HG02884 (cell line): ENCODE results near the gene SLX9.
"Not testable (repeated sequence)": the region's sequence is repeated elsewhere in the genome, so short reads cannot be mapped to it uniquely, and the experiment has no call there.

ENCODE experiments used
- ATAC-seq: cut with Tn5 transposase; IDR thresholded peaks from one replicate; pipeline ENCODE4 v1.9.1; 2021; ENCODE audit warnings: mild to moderate bottlenecking, moderate library complexity; ENCODE audit not compliant: unreplicated experiment

The SLX9 gene

GRCh38 chr21:44928500-44929241 lies 11.2 kb upstream of the SLX9 start:
- not testable (repeated sequence) for ATAC-seq

GRCh38 chr21:44929242-44929798 lies 10.5 kb upstream of the SLX9 start:
- no peak for ATAC-seq

DNA sequence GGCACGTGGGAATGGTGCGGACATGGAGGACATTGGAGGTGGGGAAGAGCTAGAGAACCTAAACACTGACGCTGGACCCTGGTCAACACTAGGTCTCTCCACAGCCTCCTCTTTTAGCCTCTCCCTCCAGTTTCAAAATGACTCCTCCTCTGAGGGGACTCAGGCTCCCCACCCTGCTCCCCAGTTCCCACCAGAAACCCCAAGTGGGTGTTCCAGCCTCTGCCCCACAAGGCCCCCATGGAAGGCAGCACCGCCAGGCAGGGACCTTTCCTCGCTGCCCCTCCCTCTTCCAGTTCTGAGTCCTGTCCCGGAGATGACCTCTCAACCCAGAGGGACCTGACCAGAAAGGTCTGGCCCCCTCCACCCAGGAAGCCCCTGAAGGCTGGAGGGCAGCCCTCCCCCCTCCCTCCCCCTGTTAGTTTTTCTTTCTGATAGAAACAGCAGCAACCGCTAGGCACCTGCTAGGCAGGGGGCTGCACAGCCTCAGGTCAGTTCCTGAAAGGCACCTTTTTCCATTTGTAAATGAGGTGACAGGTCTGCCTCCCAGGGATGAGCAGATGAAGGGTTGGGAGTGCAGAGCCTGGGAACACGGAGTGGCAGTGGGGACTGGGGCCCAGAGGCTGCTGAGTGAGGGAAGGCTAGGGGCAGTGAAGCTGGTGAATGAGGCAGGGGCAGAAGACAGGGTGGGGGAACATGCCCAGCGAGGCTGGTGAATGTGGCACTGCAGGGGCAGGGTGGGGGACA lies 9.9 kb upstream of the SLX9 start:
- ATAC-seq: no peak

DNA sequence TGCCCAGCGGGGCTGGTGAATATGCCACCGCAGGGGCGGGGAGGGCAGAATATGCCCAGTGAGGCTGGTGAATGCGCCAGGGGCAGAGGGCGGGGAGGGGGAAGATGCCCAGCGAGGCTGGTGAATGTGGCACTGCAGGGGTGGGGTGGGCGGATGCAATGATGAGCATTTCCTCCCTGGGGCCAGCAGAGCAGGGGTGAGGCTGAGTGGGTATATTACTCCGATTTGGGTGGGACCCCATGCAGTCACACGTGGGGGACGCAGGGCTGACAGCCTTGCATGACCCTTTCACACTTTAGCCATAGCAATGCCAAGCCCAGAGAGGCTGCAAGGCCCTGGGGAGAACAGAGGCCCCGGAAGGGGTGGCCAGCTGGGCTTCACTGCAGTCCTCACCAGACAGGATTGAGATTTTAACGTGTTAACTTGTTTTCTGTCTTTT lies 9.3 kb upstream of the SLX9 start:
- no peak for ATAC-seq

GRCh38 chr21:44931137-44931500 lies 8.7 kb upstream of the SLX9 start:
- ATAC-seq: no peak

DNA sequence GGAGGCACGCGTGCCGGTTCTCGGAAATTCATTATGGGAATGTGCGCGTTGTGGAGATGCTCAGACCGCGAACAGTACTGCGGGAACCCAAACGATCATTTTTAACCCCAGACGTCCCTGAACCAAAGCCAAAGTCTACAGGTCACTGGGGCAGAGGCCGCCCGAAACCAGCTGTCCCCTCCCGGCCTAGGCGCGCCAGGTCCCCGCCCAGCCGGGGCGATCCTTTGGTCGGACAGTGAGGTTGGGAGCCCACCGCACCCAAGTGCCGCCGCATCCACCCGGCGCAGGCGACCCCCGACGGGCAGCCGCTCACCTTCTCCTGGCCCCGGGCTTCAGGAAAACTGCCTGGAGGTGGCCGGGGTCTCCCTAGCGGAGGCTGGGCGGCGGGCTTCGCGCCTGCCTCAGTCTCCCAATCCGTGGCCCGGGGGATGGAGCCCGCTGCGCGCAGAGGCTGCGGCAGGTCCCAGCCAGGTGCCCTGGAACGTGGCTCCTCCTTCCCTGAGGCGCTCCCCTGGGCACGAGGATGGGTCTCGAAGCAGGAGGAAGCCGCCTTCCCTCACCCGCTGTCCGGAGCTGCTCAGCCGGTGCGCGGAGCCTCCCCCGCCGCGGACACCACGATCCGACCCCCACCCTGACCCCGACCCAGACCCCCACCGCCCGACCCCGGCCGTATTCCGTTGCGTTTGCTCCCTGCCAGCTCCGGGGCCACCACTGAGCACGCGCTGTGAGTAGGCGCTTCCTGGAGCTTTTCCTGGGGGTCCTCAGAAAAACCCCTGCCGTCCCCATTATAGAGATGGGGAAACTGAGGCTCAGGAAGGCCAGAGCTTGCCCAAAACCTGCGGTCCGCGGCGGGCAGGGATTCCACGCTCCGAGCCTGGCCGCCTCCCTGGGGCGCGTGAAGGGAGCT lies 8.1 kb upstream of the SLX9 start:
- no peak for ATAC-seq

DNA sequence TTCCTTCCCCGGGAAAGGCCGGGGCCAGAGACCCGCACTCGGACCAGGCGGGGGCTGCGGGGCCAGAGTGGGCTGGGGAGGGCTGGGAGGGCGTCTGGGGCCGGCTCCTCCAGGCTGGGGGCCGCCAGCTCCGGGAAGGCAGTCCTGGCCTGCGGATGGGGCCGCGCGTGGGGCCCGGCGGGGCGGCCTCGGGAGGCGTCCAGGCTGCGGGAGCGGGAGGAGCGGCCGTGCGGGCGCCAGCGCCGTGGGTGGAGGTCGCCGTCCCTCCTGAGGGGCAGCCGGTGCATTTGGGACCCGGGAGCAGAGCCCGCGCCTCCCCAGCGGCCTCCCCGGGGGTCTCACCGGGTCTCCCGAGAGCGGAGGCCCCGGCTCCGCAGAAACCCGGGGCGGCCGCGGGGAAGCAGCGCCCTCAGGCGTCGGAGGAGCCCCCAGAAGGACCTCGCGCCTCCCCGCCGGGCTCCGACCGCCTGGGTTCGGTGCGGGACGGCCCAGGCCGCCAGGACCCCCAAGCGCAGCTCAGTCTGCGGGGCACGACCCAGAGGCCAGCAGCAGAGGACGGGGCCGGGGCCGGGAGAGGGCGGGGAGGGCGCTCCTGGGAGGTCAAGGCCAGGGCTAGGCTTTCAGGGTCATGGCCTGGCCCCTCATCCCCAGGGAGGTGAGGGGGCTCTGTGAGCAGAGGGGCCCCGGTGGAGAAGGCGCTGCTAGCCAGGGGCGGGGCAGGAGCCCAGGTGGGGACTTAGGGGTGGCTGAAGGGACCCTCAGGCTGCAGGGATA lies 7.2 kb upstream of the SLX9 start:
- ATAC-seq: no peak

DNA sequence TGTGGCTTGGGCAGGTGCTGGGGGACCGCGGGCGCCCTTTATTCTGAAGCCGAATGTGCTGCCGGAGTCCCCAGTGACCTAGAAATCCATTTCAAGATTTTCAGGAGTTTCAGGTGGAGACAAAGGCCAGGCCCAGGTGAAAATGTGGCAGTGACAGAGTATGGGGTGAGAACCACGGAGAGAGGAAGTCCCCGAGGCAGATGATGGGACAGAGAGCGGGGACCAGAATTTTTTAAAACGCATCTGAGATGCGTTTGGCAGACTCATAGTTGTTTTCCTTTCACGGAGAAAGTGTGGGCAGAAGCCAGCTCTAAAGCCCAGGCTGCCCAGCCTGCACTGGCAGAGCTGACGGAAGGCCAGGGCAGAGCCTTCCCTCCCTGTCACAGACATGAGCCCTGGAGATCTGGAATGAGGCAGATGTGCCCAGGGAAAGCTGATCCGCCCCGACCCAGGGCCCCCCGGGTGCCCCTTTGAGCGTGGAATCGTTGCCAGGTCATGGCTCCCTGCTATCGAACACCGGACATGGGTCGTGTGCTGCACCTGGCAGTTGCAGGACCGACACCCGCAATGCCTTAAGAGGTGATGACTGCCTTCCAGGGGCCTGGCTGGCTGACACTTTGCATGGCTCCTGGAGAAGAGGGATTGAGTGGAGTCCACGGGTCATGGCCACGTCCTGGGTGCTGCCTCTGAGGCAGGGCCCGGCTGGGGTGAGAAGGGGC lies 6.5 kb upstream of the SLX9 start:
- no peak for ATAC-seq

GRCh38 chr21:44933918-44934260 lies 5.9 kb upstream of the SLX9 start:
- ATAC-seq: no peak

DNA sequence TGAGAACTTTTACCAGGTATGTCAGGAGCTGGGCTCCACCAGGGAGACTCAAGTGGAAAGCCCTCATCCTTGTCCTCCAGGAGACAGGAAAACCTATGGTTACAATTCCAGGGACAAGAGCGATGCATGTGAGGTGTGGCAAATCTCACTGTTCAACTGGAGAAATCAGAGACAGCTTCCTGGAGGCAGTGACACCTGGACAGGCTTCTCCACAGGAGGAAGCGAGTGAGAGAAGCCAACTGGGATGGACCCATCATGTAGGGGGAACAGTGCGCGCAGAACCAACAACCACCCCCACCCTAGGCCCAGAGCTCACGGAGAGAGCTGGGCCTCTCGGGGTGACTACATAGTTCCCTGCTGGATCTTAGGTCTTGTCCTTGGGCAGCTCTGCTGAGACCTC lies 5.6 kb upstream of the SLX9 start:
- no peak for ATAC-seq

- no peak for ATAC-seq
These were observed 4.9 kb upstream of the SLX9 start for GRCh38 chr21:44934797-44935532.

- ATAC-seq: no peak
These were observed 4.3 kb upstream of the SLX9 start for GRCh38 chr21:44935533-44935927.

- no peak for ATAC-seq
These were observed 877 bp upstream of the SLX9 start for GRCh38 chr21:44938772-44939531.

- peak; percentile 24 for ATAC-seq
These were observed 345 bp downstream of the SLX9 start for GRCh38 chr21:44940116-44940631.

- no peak for ATAC-seq
These were observed 1.7 kb downstream of the SLX9 start for GRCh38 chr21:44941567-44941966.

DNA sequence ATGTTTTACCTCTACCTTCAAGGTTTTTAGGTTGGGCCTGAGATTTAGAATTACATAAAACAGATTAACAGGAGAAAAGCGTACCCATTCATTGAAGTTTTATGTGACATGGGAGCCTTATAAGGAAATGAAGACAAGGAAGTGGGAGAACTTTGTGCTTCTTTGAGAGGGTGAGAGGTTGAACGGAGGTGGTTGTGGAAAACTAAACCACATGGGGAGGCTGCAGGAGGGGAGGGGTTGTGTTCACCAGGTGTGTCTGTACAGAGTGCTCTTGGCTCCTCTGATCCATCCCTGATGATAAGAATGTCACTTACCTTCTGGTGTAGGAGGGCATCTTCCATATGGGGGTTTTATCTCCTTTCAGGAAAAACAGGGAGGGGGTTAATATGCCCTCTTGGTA lies 2.7 kb downstream of the SLX9 start:
- no peak for ATAC-seq

DNA sequence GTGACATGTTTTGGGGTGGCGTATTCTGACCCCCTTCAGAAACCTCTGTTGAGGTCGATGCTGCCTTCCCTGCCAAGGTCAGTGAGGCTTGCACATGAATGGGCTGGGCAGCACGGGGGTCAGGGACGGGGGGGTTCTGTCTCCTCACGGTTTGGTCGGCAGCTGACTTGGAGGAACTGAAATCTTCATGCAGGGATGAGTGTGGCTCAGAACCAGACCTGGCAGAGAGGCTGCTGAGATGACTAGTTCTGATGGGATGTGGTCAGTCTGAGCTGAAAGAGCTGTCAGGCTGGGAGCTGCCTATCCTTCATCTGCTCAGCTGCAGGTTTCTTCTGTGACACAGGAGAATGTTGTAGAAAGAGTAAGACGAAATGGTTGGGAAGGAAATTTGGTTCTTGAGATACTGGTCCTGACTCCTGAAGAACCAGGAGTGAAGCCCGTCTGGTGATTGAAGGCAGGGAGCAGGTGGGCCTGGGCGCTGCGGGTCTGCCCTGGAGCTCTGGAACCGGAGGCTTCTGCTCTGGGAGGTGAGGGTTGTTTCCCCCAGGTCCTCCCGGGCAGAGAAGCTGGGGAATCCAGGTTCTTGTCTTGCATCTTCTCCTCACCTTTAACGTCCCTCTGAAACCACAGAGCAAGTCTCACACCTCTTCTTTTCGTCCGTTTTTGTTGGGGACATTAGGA lies 3.3 kb downstream of the SLX9 start:
- ATAC-seq: no peak
